Neuronal stem cell (in vitro differentiated cells): ENCODE data around the gene QPCT.

Source experiments
- DNase-seq: peaks from one replicate; pipeline ENCODE4 v3.0.0-alpha.2; 2013; ENCODE audit warnings: low spot score
- H2AFZ ChIP-seq: one replicate; pipeline ENCODE4 v1.6.1; 2013; ENCODE audit warnings: mild to moderate bottlenecking, low read length, inconsistent platforms
- H2AK5ac ChIP-seq: 2 replicates; pipeline ENCODE4 v1.6.1; 2013; ENCODE audit warnings: low read depth, mild to moderate bottlenecking, inconsistent platforms, low read length, moderate library complexity, mixed read lengths
- H2BK120ac ChIP-seq: 2 replicates; pipeline ENCODE4 v1.6.1; 2013; ENCODE audit warnings: low read depth, mild to moderate bottlenecking, inconsistent platforms, low read length, moderate library complexity, mixed read lengths
- H2BK12ac ChIP-seq: one replicate; pipeline ENCODE4 v1.6.1; 2013; ENCODE audit warnings: low read length, inconsistent platforms
- H2BK15ac ChIP-seq: 2 replicates; pipeline ENCODE4 v1.6.1; 2013; ENCODE audit warnings: mild to moderate bottlenecking, low read length, inconsistent platforms, mixed read lengths
- H2BK5ac ChIP-seq: one replicate; pipeline ENCODE4 v1.6.1; 2013; ENCODE audit warnings: inconsistent platforms, mild to moderate bottlenecking, low read length, moderate library complexity
- H3K14ac ChIP-seq: one replicate; pipeline ENCODE4 v1.6.1; 2013; ENCODE audit warnings: low read length, inconsistent platforms
- H3K18ac ChIP-seq: 2 replicates; pipeline ENCODE4 v1.6.1; 2013; ENCODE audit warnings: low read length, inconsistent platforms
- H3K23ac ChIP-seq: 2 replicates; pipeline ENCODE4 v1.6.1; 2013; ENCODE audit warnings: low read depth, mild to moderate bottlenecking, mixed read lengths, low read length, inconsistent platforms; ENCODE audit not compliant: poor library complexity
- H3K27ac ChIP-seq: replicated peaks from 3 replicates; pipeline ENCODE4 v1.5.1; 2013; ENCODE audit warnings: low read length, inconsistent platforms
- H3K27me3 ChIP-seq, 3 experiments: 2 replicates each; pipeline ENCODE4 v1.6.1; 2013; ENCODE audit warnings: low read length in 3 of 3, mild to moderate bottlenecking in 2 of 3, inconsistent platforms in 1 of 3, low read depth in 1 of 3, mixed read lengths in 1 of 3, moderate library complexity in 1 of 3; ENCODE audit not compliant: control insufficient read depth in 3 of 3, insufficient read depth in 3 of 3
- H3K36me3 ChIP-seq, 2 donors: replicated peaks in 1 of 2; 2 replicates each; pipeline ENCODE4 v1.6.1; 2013; ENCODE audit warnings: low read length in 2 of 2; ENCODE audit not compliant: control insufficient read depth in 2 of 2, insufficient read depth in 2 of 2
- H3K4ac ChIP-seq: 2 replicates; pipeline ENCODE4 v1.6.1; 2013; ENCODE audit warnings: inconsistent platforms, mild to moderate bottlenecking, low read length, moderate library complexity
- H3K4me1 ChIP-seq, 2 donors: 1 replicate in 1 of 2; 2 replicates in 1 of 2; pipeline ENCODE4 v1.6.1; 2013; ENCODE audit warnings: low read length in 2 of 2, low read depth in 1 of 2; ENCODE audit not compliant: control insufficient read depth in 2 of 2, insufficient read depth in 1 of 2
- H3K4me2 ChIP-seq: one replicate; pipeline ENCODE4 v1.6.1; 2013; ENCODE audit warnings: mild to moderate bottlenecking, low read length, inconsistent platforms; ENCODE audit not compliant: insufficient read depth, poor library complexity, severe bottlenecking
- H3K4me3 ChIP-seq, 2 donors: 2 replicates each; pipeline ENCODE4 v1.5.1; 2013; ENCODE audit warnings: low read length in 2 of 2, mild to moderate bottlenecking in 2 of 2, inconsistent platforms in 1 of 2, moderate library complexity in 1 of 2
- H3K79me1 ChIP-seq: one replicate; pipeline ENCODE4 v1.6.1; 2013; ENCODE audit warnings: low read depth, mild to moderate bottlenecking, inconsistent platforms, low read length, moderate library complexity
- H3K9ac ChIP-seq: one replicate; pipeline ENCODE4 v1.6.1; 2013; ENCODE audit warnings: mild to moderate bottlenecking, low read depth, low read length, inconsistent platforms; ENCODE audit not compliant: poor library complexity
- H3K9me3 ChIP-seq, 2 donors: replicated peaks in 1 of 2; 2 replicates each; pipeline versions ENCODE3 to v1.6.1; 2013; ENCODE audit warnings: low read length in 2 of 2, mild to moderate bottlenecking in 2 of 2, inconsistent platforms in 1 of 2, low read depth in 1 of 2, mixed read lengths in 1 of 2, moderate library complexity in 1 of 2; ENCODE audit not compliant: control insufficient read depth in 2 of 2, insufficient read depth in 1 of 2
- H4K8ac ChIP-seq: one replicate; pipeline ENCODE4 v1.6.1; 2013; ENCODE audit warnings: low read depth, mild to moderate bottlenecking, inconsistent platforms, low read length, moderate library complexity
- H4K91ac ChIP-seq: one replicate; pipeline ENCODE4 v1.6.1; 2013; ENCODE audit warnings: low read length, low read depth, mild to moderate bottlenecking, inconsistent platforms; ENCODE audit not compliant: poor library complexity
- WGBS, 2 donors: extraction: QIAGEN DNeasy Blood & Tissue Kit; methylation state at CpG; one replicate each; pipeline ENCODE4 v1.1.7; 2013; ENCODE audit warnings: missing lambda C conversion rate in 2 of 2, mixed read lengths in 1 of 2; ENCODE audit not compliant: insufficient read length in 2 of 2, insufficient replicate concordance in 1 of 2; ENCODE audit errors: extremely low coverage in 2 of 2; 5-methylcytosine and 5-hydroxymethylcytosine counted together

QPCT gene

DNA sequence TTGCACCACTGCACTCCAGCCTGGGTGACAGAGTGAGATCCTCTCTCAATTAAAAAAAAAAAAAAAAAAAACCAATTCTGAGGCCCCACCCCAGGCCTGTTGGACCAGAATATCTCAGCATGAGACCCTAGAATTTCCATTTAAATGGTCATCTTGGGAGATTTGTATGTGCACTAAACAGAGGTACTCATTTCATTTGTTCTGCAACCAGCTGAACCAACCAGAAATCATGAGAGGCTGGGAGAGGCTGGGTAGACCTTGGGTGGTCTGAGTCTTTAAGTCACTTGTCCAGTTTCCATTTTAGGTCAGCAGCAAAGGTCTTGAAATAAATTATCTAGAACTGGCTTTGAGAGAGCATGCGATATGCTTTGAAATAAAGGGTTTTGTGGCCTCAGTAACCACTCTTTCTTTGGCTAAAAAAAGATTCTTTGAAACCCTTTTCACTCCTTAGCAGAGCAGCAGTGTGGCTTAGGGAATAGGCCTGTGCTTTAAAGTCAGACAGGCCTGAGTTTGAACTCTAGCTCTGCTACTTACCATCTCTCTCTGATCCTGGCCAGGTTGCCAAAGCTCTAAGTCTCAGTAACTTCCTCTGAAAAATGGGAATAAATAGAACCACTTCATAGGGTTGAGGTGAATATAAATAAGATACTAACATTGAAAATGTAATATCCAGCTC is 52.6 kb downstream of the QPCT start:
- H3K79me1 ChIP-seq = no peaks in the 10 kb centered on the region
- no peak overlapping the region for H4K8ac ChIP-seq
- no peak overlapping the region for H2AK5ac ChIP-seq
- DNase-seq = no peak
- H2BK120ac ChIP-seq = no peak overlapping the region
- H3K36me3 ChIP-seq = no peaks in the 10 kb centered on the region
- peaks cover 0 to 2% (median 0%) of the 10 kb centered on the region in 3 experiments for H3K27me3 ChIP-seq
- H3K14ac ChIP-seq = no peak overlapping the region
- H3K18ac ChIP-seq = no peak overlapping the region
- no peak overlapping the region for H3K23ac ChIP-seq
- H2AFZ ChIP-seq = peak overlapping the region; percentile 54
- H3K4ac ChIP-seq = no peak overlapping the region
- H2BK12ac ChIP-seq = no peak overlapping the region
- no CpG with 5 or more reads among the region's 1 CpG for whole genome bisulfite sequencing, 2 donors
- H3K4me1 ChIP-seq = peaks cover 0 to 8% of the 10 kb centered on the region in 2 donors
- no peak overlapping the region for H3K4me3 ChIP-seq
- no peak overlapping the region for H4K91ac ChIP-seq
- H2BK5ac ChIP-seq = no peak overlapping the region
- no peak overlapping the region for H2BK15ac ChIP-seq
- no peak overlapping the region for H3K9ac ChIP-seq
- no peaks in the 10 kb centered on the region for H3K9me3 ChIP-seq
- no peak overlapping the region for H3K27ac ChIP-seq
- H3K4me2 ChIP-seq = no peak overlapping the region

DNA sequence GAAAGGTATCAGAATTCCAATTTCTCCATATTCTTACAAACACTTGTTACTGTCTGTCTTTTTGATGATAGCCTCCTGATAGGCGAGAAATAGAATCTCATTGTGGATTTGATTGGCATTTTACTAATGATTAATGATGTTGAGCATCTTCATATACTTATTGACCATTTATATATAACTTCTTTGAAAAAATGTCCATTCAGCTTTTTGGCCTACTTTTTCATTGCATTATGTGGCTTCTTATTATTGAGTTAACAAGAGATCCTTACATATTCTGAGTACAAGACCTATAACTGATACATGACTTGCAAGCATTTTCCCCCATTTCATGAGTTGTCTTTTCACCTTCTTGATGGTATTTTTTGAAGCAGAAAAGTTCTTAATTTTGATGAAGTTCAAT is 54.6 kb downstream of the QPCT start:
- Histone ChIP-seq H2AFZ (no peak overlapping the region), H3K4me1 (peaks cover 0 to 8% of the 10 kb centered on the region in 2 donors), H4K8ac (no peak overlapping the region), H2BK5ac (no peak overlapping the region), H3K4me2 (no peak overlapping the region), H3K18ac (no peak overlapping the region), H3K4ac (no peak overlapping the region), H3K23ac (no peak overlapping the region), H3K4me3 (no peak overlapping the region), H4K91ac (no peak overlapping the region), H3K27ac (no peak overlapping the region), H2AK5ac (no peak overlapping the region), H2BK15ac (no peak overlapping the region), H3K27me3 (peaks cover 0 to 1% (median 0%) of the 10 kb centered on the region in 3 experiments), H2BK120ac (no peak overlapping the region), H3K9ac (no peak overlapping the region), H3K79me1 (no peaks in the 10 kb centered on the region), H3K9me3 (no peaks in the 10 kb centered on the region), H3K36me3 (no peaks in the 10 kb centered on the region), H2BK12ac (no peak overlapping the region), H3K14ac (no peak overlapping the region)
- WGBS, 2 donors = no CpG with 5 or more reads among the region's 1 CpG
- no peak for DNase-seq

DNA sequence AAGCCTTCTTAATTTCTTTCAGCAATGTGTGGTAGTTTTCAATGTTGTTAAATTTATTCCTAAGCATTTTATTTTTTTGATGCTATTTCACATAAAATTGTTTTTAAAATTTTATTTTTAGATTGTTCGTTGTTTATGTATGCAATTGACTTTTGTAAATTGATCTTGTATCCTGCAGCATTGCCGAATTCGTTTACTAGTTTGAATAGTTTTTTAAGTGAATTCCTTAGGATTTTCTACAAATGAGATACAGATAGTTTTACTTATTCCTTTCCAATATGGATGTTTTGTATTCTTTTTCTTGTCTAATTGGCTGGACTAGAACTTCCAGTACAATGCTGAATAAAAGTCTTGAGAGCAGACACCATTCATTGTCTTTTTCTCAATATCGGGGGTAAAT is 55.6 kb downstream of the QPCT start:
- H3K23ac ChIP-seq = no peak overlapping the region
- 100% methylated on average over 1 of the region's 4 CpGs; no CpG with 5 or more reads in 1 of the 2 donors for WGBS, 2 donors
- no peak overlapping the region for H2BK120ac ChIP-seq
- no peak overlapping the region for H3K9ac ChIP-seq
- H3K4me1 ChIP-seq = peaks cover 0 to 8% of the 10 kb centered on the region in 2 donors
- no peak overlapping the region for H3K4ac ChIP-seq
- no peak overlapping the region for H2BK15ac ChIP-seq
- H3K4me3 ChIP-seq = no peak overlapping the region
- H4K91ac ChIP-seq = no peak overlapping the region
- H2BK12ac ChIP-seq = no peak overlapping the region
- H3K27me3 ChIP-seq = no peaks in the 10 kb centered on the region
- no peak overlapping the region for H2BK5ac ChIP-seq
- H3K9me3 ChIP-seq = no peaks in the 10 kb centered on the region
- H2AK5ac ChIP-seq = no peak overlapping the region
- no peak overlapping the region for H2AFZ ChIP-seq
- DNase-seq = no peak
- no peaks in the 10 kb centered on the region for H3K36me3 ChIP-seq
- no peak overlapping the region for H3K14ac ChIP-seq
- no peak overlapping the region for H3K4me2 ChIP-seq
- no peak overlapping the region for H3K27ac ChIP-seq
- no peak overlapping the region for H4K8ac ChIP-seq
- H3K18ac ChIP-seq = no peak overlapping the region
- H3K79me1 ChIP-seq = no peaks in the 10 kb centered on the region

DNA sequence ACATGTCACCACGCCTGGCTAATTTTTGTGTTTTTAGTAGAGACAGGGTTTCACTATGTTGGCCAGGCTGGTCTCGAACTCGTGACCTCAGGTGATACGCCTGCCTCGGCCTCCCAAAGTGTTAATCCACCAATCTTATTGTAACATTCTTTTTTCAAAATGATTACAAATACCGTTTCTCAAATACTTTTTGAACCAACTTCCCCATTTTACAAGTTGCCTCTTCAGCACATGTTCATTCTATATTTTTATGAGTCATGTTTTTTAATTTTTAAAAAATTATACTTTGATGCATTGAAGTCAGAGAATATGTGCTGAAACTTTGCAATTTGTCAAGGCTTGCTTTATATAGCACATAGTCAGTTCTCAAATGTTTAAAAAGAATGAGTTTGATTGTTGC is 58.2 kb downstream of the QPCT start:
- no peak overlapping the region for H2BK15ac ChIP-seq
- 100% methylated on average over 1 of the region's 6 CpGs for WGBS, 2 donors
- no peak overlapping the region for H3K27ac ChIP-seq
- no peak overlapping the region for H4K8ac ChIP-seq
- no peak overlapping the region for H2BK5ac ChIP-seq
- H3K27me3 ChIP-seq = no peaks in the 10 kb centered on the region
- H3K9ac ChIP-seq = no peak overlapping the region
- no peaks in the 10 kb centered on the region for H3K36me3 ChIP-seq
- H2AFZ ChIP-seq = no peak overlapping the region
- no peak overlapping the region for H2BK12ac ChIP-seq
- no peak overlapping the region for H2BK120ac ChIP-seq
- no peaks in the 10 kb centered on the region for H3K79me1 ChIP-seq
- no peak overlapping the region for H3K23ac ChIP-seq
- no peak overlapping the region for H4K91ac ChIP-seq
- no peaks in the 10 kb centered on the region for H3K4me1 ChIP-seq
- H3K9me3 ChIP-seq = no peaks in the 10 kb centered on the region
- no peak overlapping the region for H3K4me3 ChIP-seq
- no peak overlapping the region for H3K4me2 ChIP-seq
- H2AK5ac ChIP-seq = no peak overlapping the region
- no peak overlapping the region for H3K4ac ChIP-seq
- H3K14ac ChIP-seq = no peak overlapping the region
- H3K18ac ChIP-seq = no peak overlapping the region
- DNase-seq = no peak
